Muscle layer of duodenum (tissue), 2 donors: ENCODE measurements around the gene FKBP5.

Experiments
- H3K27ac ChIP-seq: one replicate; pipeline ENCODE4 v1.7.0; 2013; ENCODE audit warnings: mild to moderate bottlenecking, low read length
- H3K27me3 ChIP-seq: one replicate; pipeline ENCODE4 v1.7.0; 2013; ENCODE audit warnings: low read depth, mild to moderate bottlenecking, control low read depth, low read length
- H3K36me3 ChIP-seq, 2 donors: one replicate each; pipeline ENCODE4 v1.7.0; 2013; ENCODE audit warnings: low read length in 2 of 2, control low read depth in 1 of 2, mild to moderate bottlenecking in 1 of 2; ENCODE audit not compliant: insufficient read depth in 2 of 2, control insufficient read depth in 1 of 2
- H3K4me1 ChIP-seq, 2 donors: one replicate each; pipeline ENCODE4 v1.7.0; 2013; ENCODE audit warnings: low read length in 2 of 2, mild to moderate bottlenecking in 2 of 2, control low read depth in 1 of 2, moderate library complexity in 1 of 2; ENCODE audit not compliant: insufficient read depth in 2 of 2, control insufficient read depth in 1 of 2
- H3K4me3 ChIP-seq, 2 donors: one replicate each; pipeline ENCODE4 v1.7.0; 2013; ENCODE audit warnings: low read length in 2 of 2, low read depth in 1 of 2, mild to moderate bottlenecking in 1 of 2
- H3K9me3 ChIP-seq, 2 donors: one replicate each; pipeline ENCODE4 v1.7.0; 2013; ENCODE audit warnings: low read length in 2 of 2, control low read depth in 1 of 2, mild to moderate bottlenecking in 1 of 2; ENCODE audit not compliant: control insufficient read depth in 1 of 2
- donor health status: healthy.

FKBP5 gene

DNA sequence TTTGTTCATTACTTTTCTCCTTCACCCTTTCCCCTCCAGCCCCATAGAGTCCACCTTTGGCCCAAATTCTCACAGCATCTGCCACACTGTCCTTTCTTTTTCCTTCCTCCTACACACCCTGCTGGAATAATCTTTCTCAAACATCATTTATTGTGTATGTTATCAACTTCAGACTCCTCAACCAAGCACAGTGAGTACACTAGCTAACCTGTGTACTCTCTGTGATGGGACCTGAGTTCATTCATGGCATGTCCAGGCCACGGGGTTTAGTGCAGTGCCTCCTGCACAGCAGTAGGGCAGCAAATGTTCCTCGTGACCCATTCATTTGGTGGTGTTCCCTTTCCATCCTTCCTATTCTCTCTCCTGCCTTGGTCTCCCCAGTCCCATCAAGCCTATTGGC, 41.0 kb upstream of the FKBP5 start:
- Histone ChIP-seq H3K9me3 (no peaks in the 10 kb centered on the region), H3K27ac (peak overlapping the region; percentile 98), H3K4me1 (peaks cover 55 to 59% of the 10 kb centered on the region in 2 donors), H3K36me3 (no peaks in the 10 kb centered on the region), H3K4me3 (no peak overlapping the region), H3K27me3 (no peaks in the 10 kb centered on the region)

DNA sequence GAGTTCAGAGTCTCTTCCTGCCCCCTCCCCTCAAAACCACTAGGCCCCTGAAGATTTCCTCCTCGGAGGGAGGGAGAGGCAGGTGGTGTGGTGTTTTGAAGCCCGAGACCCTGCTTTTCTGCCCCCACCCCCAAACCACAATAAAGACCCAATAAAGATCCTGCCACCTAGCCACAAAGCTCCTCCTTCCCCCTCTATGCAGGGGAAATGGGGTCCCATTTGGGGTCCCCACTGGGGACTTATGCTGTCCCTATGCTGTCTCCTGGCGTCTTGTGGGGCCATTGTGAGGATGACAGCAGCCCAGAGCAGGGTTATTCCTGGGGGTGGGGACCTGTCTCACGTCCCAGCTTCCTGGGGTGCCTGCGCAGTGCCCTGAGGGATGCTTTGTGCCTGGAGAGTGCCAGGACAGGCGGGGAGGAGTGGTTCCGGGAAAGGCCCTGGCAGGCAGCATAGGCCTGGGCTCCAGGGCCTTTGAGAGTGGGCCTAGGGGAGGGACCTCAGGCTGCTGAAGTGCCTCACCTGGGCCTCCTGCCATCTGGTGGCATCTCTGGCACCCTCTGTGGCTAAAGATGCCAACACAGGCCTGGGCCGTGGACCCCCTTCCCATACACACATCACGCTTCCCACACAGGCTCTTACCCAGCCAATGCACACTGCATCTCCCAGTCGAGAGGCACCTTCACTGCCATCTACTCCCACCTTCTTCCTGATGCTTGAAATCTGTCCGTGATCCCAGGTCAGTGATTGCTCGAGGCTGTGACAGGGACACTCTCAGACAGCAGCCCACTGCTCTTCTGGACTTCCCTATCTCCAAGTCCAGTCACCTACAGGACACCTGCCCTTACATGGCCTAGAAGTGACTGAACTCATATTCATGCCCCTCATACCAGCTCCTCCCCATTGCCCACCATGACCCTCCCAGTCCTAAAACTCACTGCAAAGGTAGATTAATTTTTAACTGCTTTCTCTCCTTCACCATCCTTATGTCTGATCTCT, 40.3 kb upstream of the FKBP5 start:
- Histone ChIP-seq H3K36me3 (no peaks in the 10 kb centered on the region), H3K4me3 (peak overlapping the region; percentile 61 to 63), H3K27ac (peak overlapping the region; percentile 98), H3K27me3 (no peaks in the 10 kb centered on the region), H3K4me1 (peaks cover 55 to 59% of the 10 kb centered on the region in 2 donors), H3K9me3 (no peaks in the 10 kb centered on the region)

DNA sequence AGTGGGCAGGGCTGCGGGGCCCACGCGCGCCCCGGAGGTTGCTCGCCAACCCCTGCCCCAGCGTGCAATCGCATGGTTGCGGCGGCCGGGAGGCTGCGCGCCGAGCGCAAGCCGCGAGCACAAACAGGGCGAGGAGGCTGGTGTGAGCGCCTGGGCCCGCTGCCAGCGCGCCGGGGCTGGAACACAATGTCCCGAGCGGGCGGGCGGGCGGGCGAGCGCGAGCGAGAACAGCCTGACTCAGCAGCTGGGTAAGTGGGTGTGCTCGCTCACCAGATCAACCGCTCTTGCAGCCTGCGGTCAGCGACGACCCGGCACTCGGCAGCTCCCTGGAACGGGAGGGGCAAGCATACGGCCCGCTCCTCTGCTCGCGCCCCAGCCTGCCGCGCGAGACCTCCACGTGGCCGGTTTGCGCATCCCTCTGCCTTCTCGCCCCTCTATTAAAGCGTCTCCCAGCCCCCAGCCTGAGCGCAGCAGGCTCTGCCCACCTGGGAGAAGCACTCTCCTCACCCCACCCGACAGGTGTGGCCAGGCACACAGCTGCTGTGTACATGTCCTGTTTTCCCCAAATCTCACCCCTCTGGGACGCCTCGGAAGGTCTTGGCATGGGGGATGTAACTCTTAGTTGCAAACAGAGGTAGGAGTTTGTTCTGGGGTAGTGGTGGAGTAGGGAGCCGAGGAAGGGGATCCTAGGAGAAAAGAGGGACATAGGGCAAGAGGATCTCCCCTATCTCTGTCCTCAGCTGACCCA, 39.4 kb upstream of the FKBP5 start:
- peak overlapping the region; percentile 98 for H3K27ac ChIP-seq
- peaks cover 50 to 59% of the 10 kb centered on the region in 2 donors for H3K4me1 ChIP-seq
- H3K27me3 ChIP-seq: no peaks in the 10 kb centered on the region
- no peaks in the 10 kb centered on the region for H3K9me3 ChIP-seq
- H3K4me3 ChIP-seq: peak overlapping the region; percentile 61 to 63
- no peaks in the 10 kb centered on the region for H3K36me3 ChIP-seq

- Histone ChIP-seq H3K4me3 (peak overlapping the region; percentile 28 to 46), H3K9me3 (no peaks in the 10 kb centered on the region), H3K36me3 (no peaks in the 10 kb centered on the region)
These were observed 38.7 kb upstream of the FKBP5 start for GRCh38 chr6:35727231-35727934.

GRCh38 chr6:35725721-35726438, 37.2 kb upstream of the FKBP5 start:
- H3K4me1 ChIP-seq: peaks cover 49 to 55% of the 10 kb centered on the region in 2 donors
- peak overlapping the region; percentile 95 for H3K27ac ChIP-seq

More at GRCh38 chr6:35727231-35727934, 38.7 kb upstream of the FKBP5 start:
- peak overlapping the region; percentile 95 for H3K27ac ChIP-seq
- peaks cover 46 to 55% of the 10 kb centered on the region in 2 donors for H3K4me1 ChIP-seq
- no peaks in the 10 kb centered on the region for H3K27me3 ChIP-seq

GRCh38 chr6:35725081-35725708, 36.5 kb upstream of the FKBP5 start:
- Histone ChIP-seq H3K36me3 (no peaks in the 10 kb centered on the region), H3K4me3 (peak overlapping the region in 1 of 2 donors; percentile 37), H3K4me1 (peaks cover 51 to 55% of the 10 kb centered on the region in 2 donors)

More at GRCh38 chr6:35725721-35726438, 37.2 kb upstream of the FKBP5 start:
- Histone ChIP-seq H3K36me3 (no peaks in the 10 kb centered on the region), H3K4me3 (peak overlapping the region; percentile 2 to 37), H3K9me3 (no peaks in the 10 kb centered on the region), H3K27me3 (no peaks in the 10 kb centered on the region)

DNA sequence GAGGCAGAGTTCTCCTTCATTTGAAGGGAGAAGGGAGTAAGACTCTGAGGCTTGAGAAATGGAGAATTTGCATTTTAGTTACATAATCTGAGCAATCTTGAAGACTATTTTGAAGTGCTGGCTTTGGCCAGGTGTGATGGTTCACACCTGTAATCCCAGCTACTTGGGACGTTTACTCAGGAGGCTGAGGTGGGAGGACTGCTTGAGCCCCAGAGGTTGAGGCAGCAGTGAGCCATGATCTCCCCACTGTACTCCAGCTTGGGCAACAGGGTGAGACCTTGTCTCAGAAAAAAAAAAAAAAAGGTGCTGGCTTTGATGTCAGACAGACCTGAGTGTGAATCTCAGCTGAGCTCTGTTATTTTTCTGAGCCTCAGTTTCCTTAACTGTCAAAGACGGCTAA, 35.8 kb upstream of the FKBP5 start:
- no peak overlapping the region for H3K4me3 ChIP-seq
- H3K36me3 ChIP-seq: no peaks in the 10 kb centered on the region
- no peaks in the 10 kb centered on the region for H3K27me3 ChIP-seq
- H3K9me3 ChIP-seq: no peaks in the 10 kb centered on the region
- H3K4me1 ChIP-seq: peaks cover 51 to 54% of the 10 kb centered on the region in 2 donors
- peak overlapping the region; percentile 95 for H3K27ac ChIP-seq

More at GRCh38 chr6:35725081-35725708, 36.5 kb upstream of the FKBP5 start:
- no peaks in the 10 kb centered on the region for H3K9me3 ChIP-seq
- peak overlapping the region; percentile 95 for H3K27ac ChIP-seq
- H3K27me3 ChIP-seq: no peaks in the 10 kb centered on the region

- Histone ChIP-seq H3K4me1 (peaks cover 51 to 52% of the 10 kb centered on the region in 2 donors), H3K4me3 (no peak overlapping the region), H3K27ac (peak overlapping the region; percentile 95), H3K27me3 (no peaks in the 10 kb centered on the region), H3K36me3 (no peaks in the 10 kb centered on the region), H3K9me3 (no peaks in the 10 kb centered on the region)
These were observed 35.3 kb upstream of the FKBP5 start for GRCh38 chr6:35724059-35724458.

DNA sequence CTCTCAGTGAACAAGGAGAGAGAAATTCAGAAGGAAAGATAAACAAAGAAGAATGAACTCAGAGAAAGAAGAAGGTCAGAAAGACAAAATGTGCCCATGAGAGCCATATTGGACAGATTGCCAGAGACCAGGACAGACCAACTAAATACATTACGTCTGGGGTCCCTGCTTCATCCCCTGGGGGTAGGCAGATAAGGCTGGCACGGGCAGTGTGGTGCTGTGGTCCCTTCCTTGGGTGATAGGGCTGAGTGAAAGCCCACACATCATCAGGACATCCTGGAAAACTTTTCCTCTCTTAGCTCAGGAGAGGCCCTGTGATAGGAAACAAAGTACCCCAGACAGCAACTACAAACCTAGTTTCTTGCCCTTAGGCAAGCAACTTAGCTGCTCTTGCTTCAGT, 34.9 kb upstream of the FKBP5 start:
- Histone ChIP-seq H3K4me1 (peaks cover 52% of the 10 kb centered on the region in 2 donors), H3K4me3 (no peak overlapping the region), H3K27me3 (no peaks in the 10 kb centered on the region), H3K27ac (peak overlapping the region; percentile 95), H3K36me3 (no peaks in the 10 kb centered on the region), H3K9me3 (no peaks in the 10 kb centered on the region)

- Histone ChIP-seq H3K4me3 (no peak overlapping the region), H3K9me3 (no peaks in the 10 kb centered on the region), H3K4me1 (peaks cover 48 to 60% of the 10 kb centered on the region in 2 donors), H3K27me3 (no peaks in the 10 kb centered on the region), H3K36me3 (no peaks in the 10 kb centered on the region), H3K27ac (peak overlapping the region; percentile 27)
These were observed 33.5 kb upstream of the FKBP5 start for GRCh38 chr6:35722121-35722761.
